CD4-positive, alpha-beta T cell treated with Interferon alpha-2 for 1 hour (primary cell): Measurements from ENCODE around the gene LILRB3.
"Not testable (repeated sequence)": the region's sequence is repeated elsewhere in the genome, so short reads cannot be mapped to it uniquely, and the experiment has no call there.

ENCODE experiments used
- DNase-seq, 2 donors: peaks; one replicate each; pipeline ENCODE4 v3.0.0-alpha.2; 2020 to 2022

LILRB3 gene

DNA sequence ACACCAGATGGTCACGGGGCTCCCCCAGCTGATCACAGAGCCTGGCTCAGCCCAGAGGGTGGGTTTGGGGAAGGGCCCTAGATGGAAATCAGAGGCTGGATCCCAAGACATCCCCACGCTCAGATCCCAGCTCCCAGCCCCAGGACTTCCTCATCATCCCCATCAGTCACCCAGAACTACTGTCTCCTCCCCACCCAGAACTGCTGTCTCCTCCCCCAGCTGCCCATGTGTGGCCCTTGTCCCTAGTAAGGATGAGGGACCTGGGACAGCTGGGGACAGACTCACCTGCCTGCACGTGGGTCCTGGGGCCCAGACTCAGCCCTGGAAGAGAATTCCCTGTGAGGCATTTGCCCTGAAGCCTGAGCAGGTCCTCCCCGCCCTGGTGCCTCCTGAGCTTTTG lies 19.4 kb upstream of the LILRB3 start:
- DNase-seq, result not testable (repeated sequence)

DNA sequence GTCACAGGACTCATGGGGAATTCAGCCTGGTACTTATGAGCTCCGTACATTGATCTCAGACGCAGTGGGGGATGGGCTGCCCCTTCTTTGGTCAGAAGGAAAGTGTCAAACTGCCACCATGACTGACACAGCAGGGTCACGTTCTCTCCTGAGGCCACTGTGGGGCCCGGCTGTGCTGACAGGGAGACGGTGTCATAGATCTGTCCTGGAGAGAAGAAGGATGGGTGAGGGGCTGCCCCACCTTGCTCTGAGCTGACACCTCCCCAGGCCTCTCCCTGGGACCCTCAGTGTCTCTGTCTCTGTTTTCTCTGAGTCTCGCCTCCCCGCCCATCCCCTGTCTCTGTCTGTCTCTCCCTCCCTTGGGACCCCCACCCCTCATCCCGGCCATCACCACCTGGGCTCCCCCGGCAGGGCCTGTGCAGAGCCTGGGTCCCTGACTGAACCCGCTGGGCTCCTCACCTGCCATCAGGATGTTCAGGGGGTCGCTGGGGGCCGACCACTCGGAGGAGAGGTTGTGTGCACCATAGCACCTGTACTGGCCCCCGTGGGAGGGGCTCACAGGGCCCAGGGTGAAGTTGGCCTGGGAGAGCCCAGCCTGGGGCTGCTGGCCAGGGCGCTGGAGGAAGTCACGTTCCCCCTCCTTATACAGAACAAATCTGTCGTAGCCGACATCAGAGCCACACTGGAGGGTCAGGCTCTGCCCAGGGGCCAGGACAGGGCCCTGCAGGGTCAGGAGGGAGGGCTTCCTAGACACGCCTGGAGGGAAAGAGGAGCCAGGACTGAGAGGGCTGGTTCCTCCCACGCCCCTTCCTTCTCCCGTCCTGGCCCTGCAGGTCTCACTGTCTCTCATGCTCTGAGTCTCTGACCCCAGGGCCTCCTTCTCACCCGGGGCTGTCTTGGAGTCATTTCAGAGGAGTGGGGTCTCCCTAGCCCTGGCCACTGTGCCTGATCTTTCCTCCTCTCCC lies 17.8 kb upstream of the LILRB3 start:
- not testable (repeated sequence) for DNase-seq

DNA sequence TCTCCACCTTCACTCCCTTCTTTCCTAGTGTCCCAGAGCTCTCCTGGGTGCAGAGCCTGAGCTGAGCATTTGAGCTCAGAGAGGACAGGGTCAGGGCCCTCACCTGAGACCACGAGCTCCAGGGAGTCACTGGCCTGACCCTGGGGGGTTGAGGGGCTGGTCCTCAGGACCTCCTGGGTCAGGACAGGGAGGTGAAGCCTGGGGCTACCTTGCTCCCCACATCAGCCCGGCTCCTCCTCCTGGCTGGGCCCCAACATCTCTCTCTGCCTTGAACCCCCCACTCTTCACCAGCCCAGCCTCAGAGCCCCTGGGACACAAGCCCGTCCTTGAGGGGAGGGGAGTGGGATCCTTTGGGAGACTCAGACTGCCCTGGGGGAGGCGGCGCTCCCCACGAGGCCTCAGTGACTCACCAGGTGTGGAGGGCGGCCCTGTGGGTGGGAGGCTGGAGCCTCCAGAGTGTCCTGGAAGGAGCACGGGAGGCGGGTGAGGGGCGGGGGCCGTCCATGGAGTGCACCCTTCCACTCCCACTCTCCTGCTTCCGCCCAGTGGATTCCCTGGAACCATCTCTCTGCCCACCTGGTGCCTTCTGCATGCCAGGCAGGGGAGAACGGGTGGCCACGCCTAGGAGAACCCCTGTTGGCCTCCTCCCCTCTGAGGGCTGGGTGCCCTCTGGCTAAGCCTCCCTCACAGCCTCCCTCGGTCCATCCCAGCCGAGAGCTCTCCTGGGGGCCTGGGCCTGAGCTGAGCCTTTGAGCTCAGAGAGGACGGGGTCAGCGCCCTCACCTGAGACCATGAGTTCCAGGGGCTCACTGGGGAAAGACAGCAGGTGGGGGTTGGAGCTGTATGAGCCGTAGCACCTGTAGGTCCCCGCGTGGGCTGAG lies 16.9 kb upstream of the LILRB3 start:
- not testable (repeated sequence) for DNase-seq

DNA sequence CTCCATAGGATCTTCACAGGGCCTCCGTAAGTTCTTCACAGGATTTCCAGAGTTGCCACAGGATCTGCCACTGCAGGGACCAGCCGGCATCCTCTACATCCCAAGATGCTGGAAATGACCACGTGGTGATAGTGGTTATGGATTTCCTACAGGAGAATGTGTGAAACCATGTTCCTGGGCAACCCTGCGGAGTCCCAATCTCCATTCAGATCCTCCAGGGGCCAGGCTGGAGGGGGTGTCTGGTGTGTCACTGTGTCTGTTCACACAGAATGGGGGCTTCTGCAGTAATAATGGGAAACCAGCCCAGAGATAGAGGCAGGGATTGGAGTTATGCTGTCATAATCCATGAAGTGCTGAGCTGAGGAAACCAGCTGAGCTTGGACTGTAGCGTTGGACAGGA lies 11.1 kb upstream of the LILRB3 start:
- DNase-seq, result no peak

DNA sequence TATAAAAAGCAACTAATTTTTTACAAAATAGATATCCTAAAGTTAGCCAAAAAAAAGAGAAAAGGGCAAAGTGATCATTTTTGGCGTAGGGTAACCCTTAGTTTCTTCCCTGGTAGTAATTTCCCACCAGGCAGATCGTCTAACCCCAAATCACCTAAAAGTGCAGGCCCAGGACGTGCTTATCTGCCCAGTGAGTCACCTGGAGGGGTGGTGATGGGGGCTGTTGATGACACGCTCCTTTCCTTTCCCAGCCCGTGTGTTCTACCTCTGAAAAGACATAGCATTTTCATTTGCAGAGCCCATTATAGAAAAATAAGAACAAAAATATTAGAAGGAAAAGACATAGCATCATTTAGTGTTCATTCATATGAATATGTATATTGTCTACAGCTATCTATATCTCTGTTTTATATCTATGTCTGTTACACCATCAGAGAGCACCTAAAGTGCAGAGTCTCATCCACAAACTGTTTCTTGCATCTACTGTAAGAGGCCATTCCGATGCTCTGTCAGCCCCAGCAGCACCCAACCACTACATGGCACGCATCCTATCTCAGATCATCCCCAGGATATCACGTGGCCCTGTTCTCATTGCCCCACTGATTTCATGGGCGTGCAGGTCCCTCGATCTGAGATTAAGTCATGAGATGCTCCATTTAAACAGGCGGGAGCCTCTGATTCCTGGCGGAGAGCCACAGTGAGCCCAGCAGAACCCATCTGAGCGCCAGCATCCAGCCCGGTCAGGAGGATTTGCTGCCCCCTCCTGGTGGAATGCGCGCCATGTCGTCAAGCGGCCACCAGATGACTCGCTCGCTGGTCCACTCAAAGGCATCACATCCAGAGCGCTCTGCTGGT lies 8.5 kb upstream of the LILRB3 start:
- peak; percentile 82 to 87 for DNase-seq

DNA sequence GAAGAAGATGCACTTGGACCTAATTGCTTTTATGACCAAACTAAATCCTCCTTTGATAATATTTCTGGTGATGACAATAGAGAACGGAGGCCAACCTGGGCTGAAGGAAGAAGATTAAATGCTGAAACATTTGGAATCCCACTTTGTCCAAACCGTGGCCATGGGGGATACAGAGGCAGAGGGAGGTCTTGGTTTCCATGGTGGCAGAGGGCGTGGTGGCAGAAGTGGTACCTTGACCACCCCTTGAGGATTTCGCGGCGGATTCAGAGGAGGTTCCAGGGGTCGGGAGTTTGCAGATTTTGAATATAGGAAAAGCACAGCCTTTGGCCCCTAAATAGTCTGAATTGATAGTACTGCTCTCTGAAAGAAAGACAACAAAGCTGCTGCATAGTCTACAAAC lies 7.2 kb upstream of the LILRB3 start:
- DNase-seq, result no peak

DNA sequence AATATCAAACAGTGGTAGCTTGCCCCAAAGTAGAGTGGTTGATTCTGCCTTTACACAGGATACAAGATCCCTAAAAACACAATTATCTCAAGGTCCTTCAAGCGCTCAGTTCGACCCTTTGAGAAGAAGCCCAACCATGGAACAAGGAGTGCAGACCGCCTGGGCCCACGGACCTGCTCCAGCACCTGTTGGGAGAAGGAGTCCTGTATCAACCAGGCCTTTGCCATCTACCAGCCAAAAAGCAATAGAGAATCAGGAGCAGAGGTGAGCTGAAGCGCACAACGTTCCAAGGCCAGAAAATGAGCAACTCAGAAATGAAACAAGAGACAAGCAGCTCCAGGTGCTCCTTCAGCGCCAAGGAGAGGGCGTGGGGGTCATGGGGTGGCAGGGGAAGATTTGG lies 6.3 kb upstream of the LILRB3 start:
- DNase-seq, result no peak

DNA sequence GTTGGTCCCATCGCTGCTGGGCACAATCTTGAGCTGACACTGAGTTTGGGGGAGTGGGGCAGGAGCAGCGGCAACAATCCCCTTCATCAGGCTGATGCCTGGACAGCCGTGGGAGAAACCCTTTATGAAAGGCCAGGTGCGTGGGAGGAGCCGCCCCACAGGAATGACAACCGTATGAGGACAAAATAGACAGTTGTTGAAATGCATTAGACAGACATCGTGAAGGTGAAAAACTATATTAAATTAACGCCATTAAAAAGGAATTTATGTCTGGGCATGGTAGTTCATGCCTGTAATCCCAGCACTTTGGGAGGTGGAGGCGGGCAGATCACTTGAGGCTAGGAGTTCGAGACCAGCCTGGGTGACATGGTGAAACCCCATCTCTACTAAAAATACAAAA lies 1.8 kb upstream of the LILRB3 start:
- DNase-seq, result not testable (repeated sequence)

DNA sequence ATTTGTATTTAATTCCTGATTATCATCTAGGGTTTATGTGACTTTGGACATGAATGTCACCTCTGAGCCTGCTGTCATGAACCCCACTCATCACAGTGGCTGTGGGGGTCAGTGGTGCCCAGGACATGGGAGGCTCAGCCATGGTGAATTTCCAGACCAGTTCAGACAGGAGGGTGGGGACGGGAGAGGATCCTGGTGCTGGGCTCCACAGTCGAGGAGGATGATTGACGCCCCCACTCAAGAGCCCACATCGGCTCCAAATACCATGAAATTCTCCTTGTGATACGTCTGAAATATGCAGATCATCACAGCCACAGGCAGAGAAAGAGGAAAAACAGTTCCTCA lies 1.1 kb upstream of the LILRB3 start:
- DNase-seq, result not testable (repeated sequence)

DNA sequence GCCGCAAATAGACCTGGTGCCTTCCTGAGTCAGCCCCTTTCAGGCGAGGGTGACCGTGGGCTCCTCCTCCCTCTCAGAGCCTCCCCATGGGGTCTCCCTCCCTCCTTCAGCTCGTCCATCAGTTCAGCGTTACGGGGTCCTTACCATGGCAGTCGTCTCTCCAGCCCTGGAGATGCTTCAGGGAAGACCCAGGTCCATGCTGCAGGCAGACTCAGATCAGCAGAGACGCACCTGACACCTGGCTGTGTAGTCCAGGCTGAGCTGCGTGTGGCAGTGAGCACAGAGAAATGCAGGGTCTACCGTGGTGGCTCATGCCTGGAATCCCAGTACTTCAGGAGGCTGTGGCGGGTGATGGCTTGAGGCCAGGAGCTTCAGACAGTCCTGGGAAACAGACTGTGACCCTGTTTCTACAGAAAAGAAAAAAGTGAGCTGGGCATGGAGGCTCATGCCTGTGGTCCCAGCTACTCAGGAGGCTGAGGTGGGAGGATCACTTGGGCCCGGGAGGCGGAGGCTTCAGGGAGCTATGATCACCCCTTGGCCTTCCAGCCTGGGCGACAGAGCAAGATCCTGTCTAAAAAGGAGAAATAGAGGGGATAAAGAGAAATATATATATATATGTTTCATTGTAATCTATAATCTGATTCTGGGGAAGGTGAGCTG lies 600 bp upstream of the LILRB3 start:
- not testable (repeated sequence) for DNase-seq

DNA sequence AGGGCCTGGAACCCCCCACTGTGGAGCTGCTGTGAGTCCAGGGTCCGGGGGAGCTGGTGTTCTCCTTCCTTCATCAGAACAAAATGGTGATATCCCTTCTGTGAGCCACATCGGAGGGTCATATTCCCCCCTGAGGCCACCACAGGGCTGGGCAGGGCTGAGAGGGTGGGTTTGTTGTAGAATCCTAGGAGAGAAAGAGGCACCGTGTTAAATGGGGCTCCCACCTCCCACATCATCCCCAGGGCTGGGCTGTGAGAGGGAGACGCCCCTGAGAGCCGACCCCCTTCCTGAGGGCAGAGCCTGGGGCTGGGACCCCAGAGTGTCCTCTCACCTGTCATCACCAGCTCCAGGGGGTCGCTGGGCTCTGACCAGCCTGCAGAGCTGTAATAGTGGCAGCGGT lies 860 bp downstream of the LILRB3 start:
- not testable (repeated sequence) for DNase-seq

DNA sequence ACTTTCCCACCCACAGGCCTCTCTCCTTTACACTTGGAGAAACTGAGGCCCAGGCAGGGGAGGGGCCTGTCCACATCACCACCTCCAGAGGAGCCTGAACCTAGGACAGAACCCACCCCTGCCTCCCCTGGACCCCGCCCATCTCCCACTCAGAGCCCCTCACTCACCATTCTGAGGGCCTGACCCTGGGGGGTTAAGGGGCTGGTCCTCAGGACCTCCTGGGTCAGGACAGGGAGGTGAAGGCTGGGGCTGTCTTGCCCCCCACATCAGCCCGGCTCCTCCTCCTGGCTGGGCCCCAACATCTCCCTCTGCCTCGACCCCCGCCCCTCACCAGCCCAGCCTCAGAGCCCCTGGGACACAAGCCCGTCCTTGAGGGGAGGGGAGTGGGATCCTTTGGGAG lies 3.1 kb downstream of the LILRB3 start:
- not testable (repeated sequence) for DNase-seq

DNA sequence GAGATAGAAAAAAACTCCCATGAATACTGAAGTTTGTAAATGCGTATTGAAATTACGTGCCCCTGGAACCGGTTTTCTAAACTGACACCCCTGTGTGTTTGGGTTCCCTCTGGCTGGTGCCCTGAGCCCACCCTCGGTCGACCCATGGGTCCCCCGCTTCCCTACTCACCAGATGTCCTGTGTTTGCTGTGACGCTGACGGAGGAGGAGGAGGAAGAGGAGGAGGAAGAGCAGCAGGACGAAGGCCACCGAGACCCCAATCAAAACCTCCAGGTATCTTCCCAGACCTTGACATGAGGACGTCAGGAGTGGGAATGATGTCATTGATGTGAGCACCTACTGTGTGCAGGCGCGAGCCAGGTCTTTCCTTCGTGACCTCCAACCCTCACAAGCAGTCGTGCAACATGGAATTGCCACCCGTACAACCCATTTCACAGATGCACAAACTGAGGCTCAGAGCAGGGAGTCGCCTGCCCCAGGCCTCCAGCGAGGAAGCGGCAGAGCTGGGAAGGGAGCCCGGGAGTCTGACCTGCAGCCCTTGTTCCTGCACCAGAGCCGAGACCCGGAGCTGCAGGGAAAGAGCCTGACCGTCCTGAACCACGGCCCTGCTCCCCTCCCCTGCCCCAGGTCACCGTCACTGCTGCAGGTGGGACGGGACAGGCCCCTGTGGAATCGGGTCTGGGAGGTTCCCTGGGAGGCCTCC lies 3.7 kb downstream of the LILRB3 start:
- DNase-seq, result no peak

DNA sequence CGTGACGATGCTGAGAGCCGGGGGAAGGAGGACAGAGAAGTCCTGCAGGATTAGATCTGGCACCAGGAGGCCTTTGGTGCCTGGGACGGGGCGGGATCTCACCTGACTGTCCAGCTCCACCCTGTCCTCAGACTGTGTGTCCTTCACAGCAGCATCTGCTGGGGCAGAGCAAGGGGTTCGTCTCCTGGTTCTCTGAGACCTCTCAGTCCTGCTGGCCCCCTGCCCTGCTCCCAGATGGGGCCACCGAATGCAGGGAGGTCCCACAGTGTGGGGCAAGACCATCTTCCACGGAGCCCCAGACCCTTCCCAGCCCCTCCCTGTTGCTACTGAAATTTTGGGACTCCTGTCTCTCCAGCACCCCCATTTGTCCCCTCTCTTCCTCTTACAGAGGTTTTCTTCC lies 4.5 kb downstream of the LILRB3 start:
- no peak for DNase-seq

DNA sequence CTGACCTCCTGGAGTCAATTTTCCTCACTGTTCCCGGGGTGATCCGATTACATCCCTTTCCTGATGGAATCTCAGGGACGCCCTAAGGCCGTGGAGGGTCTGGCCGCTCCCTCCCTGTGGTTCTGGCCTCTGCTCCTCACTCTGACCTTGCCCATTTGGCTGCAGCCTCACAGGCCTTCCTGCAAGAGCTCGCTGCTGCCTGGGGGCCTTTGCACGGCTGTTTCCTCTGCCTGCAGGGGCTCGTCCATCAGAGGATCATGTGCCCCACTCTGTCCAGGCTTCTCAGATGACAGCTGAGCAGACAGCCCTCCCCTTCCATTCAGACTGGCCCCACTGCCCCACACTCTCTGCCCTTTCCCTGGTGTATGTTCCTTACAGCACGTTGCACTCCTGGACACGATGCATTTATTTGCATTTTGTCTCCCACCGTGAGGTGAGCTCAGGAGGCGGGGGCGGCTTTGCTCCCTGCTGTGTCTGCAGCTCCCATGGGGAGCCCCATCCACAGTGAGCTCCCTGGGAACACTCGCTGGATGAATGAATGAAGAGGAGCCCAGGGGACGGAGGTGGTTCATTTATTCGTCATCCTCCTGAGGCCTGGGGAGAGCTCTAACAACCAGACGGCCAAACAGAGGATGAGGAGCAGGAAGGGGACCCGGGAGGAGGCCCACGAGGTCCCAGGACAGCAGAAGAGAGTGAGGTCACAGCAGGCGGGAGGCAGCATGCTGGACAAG lies 5.1 kb downstream of the LILRB3 start:
- DNase-seq, result not testable (repeated sequence)

DNA sequence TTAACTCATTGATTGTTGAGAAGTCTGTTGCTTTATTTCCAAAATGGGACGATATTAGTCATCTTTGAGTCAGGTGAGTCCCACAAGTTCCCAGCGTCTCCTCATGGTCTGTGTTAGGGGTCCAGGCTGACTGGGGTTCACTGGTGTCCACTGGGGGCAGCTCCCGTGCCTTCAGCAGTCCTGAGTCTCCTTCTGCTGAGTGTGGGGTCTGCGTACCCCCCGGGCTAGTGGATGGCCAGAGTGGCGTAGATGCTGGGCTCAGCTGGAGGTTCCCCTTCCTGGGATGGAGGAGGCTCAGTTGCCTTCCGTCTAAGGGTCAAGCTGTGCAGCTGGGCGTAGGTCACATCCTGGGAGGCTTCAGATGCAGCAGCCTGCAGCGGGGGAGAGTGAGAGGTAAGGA lies 5.9 kb downstream of the LILRB3 start:
- no peak for DNase-seq

DNA sequence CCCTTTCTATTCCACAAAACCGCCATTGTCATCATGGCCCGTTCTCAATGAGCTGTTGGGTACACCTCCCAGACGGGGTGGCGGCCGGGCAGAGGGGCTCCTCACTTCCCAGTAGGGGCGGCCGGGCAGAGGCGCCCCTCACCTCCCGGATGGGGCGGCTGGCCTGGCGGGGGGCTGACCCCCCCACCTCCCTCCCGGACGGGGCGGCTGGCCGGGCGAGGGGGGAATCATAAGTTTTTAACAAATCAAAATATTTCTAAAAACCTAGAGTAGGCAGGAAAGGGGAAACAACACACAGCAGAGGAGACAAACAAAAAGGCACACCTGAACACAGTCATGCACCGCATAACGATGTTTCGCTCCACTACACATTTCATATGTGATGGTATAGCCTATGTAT lies 8.1 kb downstream of the LILRB3 start:
- not testable (repeated sequence) for DNase-seq

DNA sequence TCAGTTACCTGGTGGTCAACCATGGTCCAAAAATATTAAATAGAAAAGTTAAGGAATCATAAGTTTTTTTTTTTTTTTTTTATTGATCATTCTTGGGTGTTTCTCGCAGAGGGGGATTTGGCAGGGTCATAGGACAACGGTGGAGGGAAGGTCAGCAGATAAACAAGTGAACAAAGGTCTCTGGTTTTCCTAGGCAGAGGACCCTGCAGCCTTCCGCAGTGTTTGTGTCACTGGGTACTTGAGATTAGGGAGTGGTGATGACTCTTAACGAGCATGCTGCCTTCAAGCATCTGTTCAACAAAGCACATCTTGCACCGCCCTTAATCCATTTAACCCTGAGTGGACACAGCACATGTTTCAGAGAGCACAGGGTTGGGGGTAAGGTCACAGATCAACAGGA lies 8.6 kb downstream of the LILRB3 start:
- not testable (repeated sequence) for DNase-seq

DNA sequence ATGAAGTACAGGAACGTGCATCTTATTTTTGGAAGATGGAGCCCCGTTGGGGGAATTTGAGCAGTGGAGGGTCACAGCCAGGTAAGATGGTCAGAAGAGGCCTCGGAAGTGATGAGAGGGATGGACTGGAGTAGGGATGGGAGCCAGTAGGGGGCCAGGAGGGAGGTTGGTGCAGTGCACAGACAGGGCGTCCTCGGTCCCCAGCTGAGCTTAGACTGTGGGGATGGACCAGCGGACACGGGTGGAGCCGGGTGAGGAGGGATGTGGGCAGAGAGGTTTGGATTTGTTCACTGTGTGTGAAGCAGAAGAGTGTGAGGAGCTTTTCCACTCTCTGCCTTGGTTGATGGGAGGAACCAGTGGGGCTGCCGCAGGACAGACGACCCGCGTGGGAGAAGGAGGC lies 11.6 kb downstream of the LILRB3 start:
- no peak for DNase-seq

DNA sequence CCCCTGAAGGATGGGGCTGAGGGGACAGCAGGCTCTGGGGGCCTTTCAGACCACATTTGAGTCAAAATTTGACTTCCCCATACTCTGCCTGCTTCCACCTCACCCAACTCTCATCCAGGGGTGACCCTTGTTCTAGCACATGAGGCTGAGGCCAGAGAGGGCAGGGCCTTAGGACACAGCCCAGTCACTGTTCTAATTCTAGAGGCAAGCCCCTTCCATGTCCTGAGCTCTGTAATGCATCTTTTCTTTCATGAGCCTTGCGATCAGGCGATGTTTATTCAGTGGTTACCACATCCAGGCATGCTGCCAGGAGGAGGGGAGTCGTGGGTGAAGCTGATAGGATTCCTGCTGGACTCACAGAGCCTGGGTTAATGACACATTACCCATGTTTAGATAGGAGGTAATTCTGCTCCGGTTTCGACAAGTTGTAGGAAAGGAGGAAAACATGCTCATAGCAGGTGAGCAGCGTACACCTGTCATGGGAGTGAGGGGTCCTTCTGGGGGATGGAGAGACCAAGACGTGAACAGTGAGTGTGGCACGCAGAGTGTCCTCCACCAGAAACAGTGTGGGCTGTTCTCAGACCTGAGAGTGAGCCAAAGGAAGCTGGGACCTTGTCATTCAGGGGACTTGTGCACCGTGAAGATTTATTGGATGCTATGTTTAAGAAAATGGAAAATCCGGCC lies 12.9 kb downstream of the LILRB3 start:
- peak in 1 of 2 donors; percentile 61 for DNase-seq
